Cardiac muscle cell (in vitro differentiated cells and primary cell): ENCODE results near the gene CIAO1. TPM values are rescaled to one million over a fixed set of nuclear protein-coding genes. Genes with fewer than 3 reads are reported as not detected.

Experiments
- DNase-seq, 2 donors: peaks; one replicate each; pipeline versions ENCODE4 v3.0.0 to v3.0.0-alpha.2; 2010 to 2017; ENCODE audit warnings: low read depth in 1 of 2, low spot score in 1 of 2
- H3K27ac ChIP-seq: fragments of 200-600 bp; sonication (generic); 2 replicates; pipeline ENCODE4 v1.5.1; 2016
- H3K27me3 ChIP-seq: fragments of 200-600 bp; sonication (generic); 2 replicates; pipeline ENCODE4 v1.6.0; 2016; ENCODE audit warnings: control low read depth
- H3K36me3 ChIP-seq: fragments of 200-600 bp; sonication (generic); 2 replicates; pipeline ENCODE4 v1.5.1; 2016; ENCODE audit warnings: control low read depth
- H3K4me1 ChIP-seq: fragments of 200-600 bp; sonication (generic); 2 replicates; pipeline ENCODE4 v1.8.1; 2017; ENCODE audit warnings: low read depth, mild to moderate bottlenecking, mixed run types
- H3K4me3 ChIP-seq: fragments of 200-600 bp; sonication (generic); 2 replicates; pipeline ENCODE4 v1.5.1; 2016; ENCODE audit warnings: mild to moderate bottlenecking
- H3K9me3 ChIP-seq: fragments of 200-600 bp; sonication (generic); 2 replicates; pipeline ENCODE4 v1.5.1; 2017; ENCODE audit warnings: low read depth, mild to moderate bottlenecking, control low read depth
- CTCF ChIP-seq: IDR thresholded peaks from 2 replicates; pipeline ENCODE4 v1.5.1; 2012; ENCODE audit warnings: low read depth, mild to moderate bottlenecking, low read length
- polyA plus RNA-seq: library from polyadenylated mRNA; unstranded; fragments of >200 nt; fragmentation: Nextera tagmentation; extraction: Ambion mirVana; gene quantifications from 2 replicates; pipeline ENCODE4 v1.2.1, GENCODE V29; 2016
- total RNA-seq: library from RNA; depleted of rRNA; stranded (reverse); fragments of >200 nt; gene quantifications from 2 replicates; pipeline ENCODE4 v1.2.3, GENCODE V29; 2016

Gene CIAO1
- total and polyA plus RNA-seq, 2 experiments from 2014 or later = 88.6 to 97.3 TPM

- Histone ChIP-seq H3K36me3 (peaks cover 20% of the 10 kb centered on the region), H3K4me3 (peak overlapping the region; percentile 88), H3K9me3 (no peaks in the 10 kb centered on the region), H3K27me3 (no peaks in the 10 kb centered on the region), H3K27ac (no peak overlapping the region), H3K4me1 (peaks cover 4% of the 10 kb centered on the region)
- DNase-seq = no peak
- TF ChIP-seq CTCF = no peak
Measured at GRCh38 chr2:96306370-96306769, 40.3 kb downstream of the CIAO1 start.

GRCh38 chr2:96308248-96308647 lies 42.2 kb downstream of the CIAO1 start:
- Histone ChIP-seq H3K9me3 (no peaks in the 10 kb centered on the region), H3K27me3 (no peaks in the 10 kb centered on the region), H3K4me3 (no peak overlapping the region), H3K27ac (no peak overlapping the region), H3K36me3 (peaks cover 1% of the 10 kb centered on the region), H3K4me1 (peaks cover 4% of the 10 kb centered on the region)
- no peak for DNase-seq
- TF ChIP-seq CTCF = no peak

- no peak for DNase-seq
- H3K9me3 ChIP-seq = no peaks in the 10 kb centered on the region
- H3K4me3 ChIP-seq = no peak overlapping the region
- no peak for TF ChIP-seq CTCF
- no peaks in the 10 kb centered on the region for H3K36me3 ChIP-seq
- no peaks in the 10 kb centered on the region for H3K4me1 ChIP-seq
- peaks cover 40% of the 10 kb centered on the region for H3K27me3 ChIP-seq
- H3K27ac ChIP-seq = no peak overlapping the region
Measured at GRCh38 chr2:96315005-96315399, 49.0 kb downstream of the CIAO1 start.

GRCh38 chr2:96315400-96316071 lies 49.5 kb downstream of the CIAO1 start:
- Histone ChIP-seq H3K27me3 (peaks cover 45% of the 10 kb centered on the region), H3K27ac (no peak overlapping the region), H3K4me3 (no peak overlapping the region), H3K36me3 (no peaks in the 10 kb centered on the region), H3K4me1 (no peaks in the 10 kb centered on the region), H3K9me3 (no peaks in the 10 kb centered on the region)
- peak in 1 of 2 donors; percentile 66 for DNase-seq
- TF ChIP-seq CTCF = no peak

- Histone ChIP-seq H3K4me1 (no peaks in the 10 kb centered on the region), H3K27me3 (peaks cover 60% of the 10 kb centered on the region), H3K4me3 (no peak overlapping the region), H3K36me3 (no peaks in the 10 kb centered on the region), H3K9me3 (no peaks in the 10 kb centered on the region), H3K27ac (no peak overlapping the region)
- no peak for TF ChIP-seq CTCF
- DNase-seq = no peak
Measured at GRCh38 chr2:96316999-96317398, 51.0 kb downstream of the CIAO1 start.
